A549 (cell line): ENCODE data around the gene ZFPM1. TPM values are rescaled to one million over a fixed set of nuclear protein-coding genes. Genes with fewer than 3 reads are reported as not detected.

Source experiments
- ATAC-seq, 2 experiments: fragments of 200-7000 bp in 1 of 2; fragments of >200 bp in 1 of 2; cut with Nextera tagmentation in 1 of 2; cut with Tn5 transposase in 1 of 2; 3 replicates each; pipeline versions ENCODE4 v1.8.0 to v1.9.1; 2018 to 2020; ENCODE audit warnings: mild to moderate bottlenecking in 1 of 2, moderate library complexity in 1 of 2
- CTCF ChIA-PET: fragments of 300-600 bp; sonication (Branson Sonifier 250); formaldehyde crosslinking; extraction: SDS; loops from one replicate; lab custom pipeline; 2021; ENCODE audit warnings: antibody characterized with exemption, inconsistent platforms; lab: Yijun Ruan, JAX
- POLR2A ChIA-PET: fragments of 350-600 bp; formaldehyde crosslinking; extraction: SDS; loops from one replicate; lab custom pipeline; 2021; ENCODE audit warnings: antibody characterized with exemption, inconsistent platforms; lab: Yijun Ruan, JAX
- DNase-seq, 2 experiments: peaks; one replicate each; pipeline versions ENCODE4 v3.0.0 to v3.0.0-alpha.2; 2011 to 2016; ENCODE audit warnings: low read depth in 1 of 2, low spot score in 1 of 2
- FAIRE-seq: peaks from 2 replicates; lab custom pipeline; 2011; peaks lifted over from hg19 to GRCh38; lab: Jason Lieb, UNC
- H3K27ac ChIP-seq, 2 experiments: fragments of >200 bp; sonication (Bioruptor Twin); formaldehyde crosslinking; 3 replicates each; pipeline ENCODE4 v1.5.1; 2016 to 2017
- H3K4me1 ChIP-seq: fragments of >200 bp; sonication (Bioruptor Twin); formaldehyde crosslinking; 3 replicates; pipeline ENCODE4 v1.6.1; 2016
- H3K4me2 ChIP-seq: fragments of >200 bp; sonication (Bioruptor Twin); formaldehyde crosslinking; 3 replicates; pipeline ENCODE4 v1.6.1; 2016
- H3K4me3 ChIP-seq: fragments of >200 bp; sonication (Bioruptor Twin); formaldehyde crosslinking; 3 replicates; pipeline ENCODE4 v1.5.1; 2016
- H3K9me3 ChIP-seq: fragments of >200 bp; sonication (Bioruptor Twin); formaldehyde crosslinking; 3 replicates; pipeline ENCODE4 v1.6.1; 2016
- BHLHE40 ChIP-seq: IDR thresholded peaks from 2 replicates; pipeline ENCODE4 v1.6.1; 2012; ENCODE audit warnings: low read depth, low read length, inconsistent platforms
- CEBPB ChIP-seq, 2 experiments: fragments of >200 bp in 1 of 2; sonication (Bioruptor Twin) in 1 of 2; formaldehyde crosslinking in 1 of 2; IDR thresholded peaks; 2 replicates each; pipeline ENCODE4 v1.6.1; 2012 to 2016
- CTCF ChIP-seq: fragments of >200 bp; sonication (Bioruptor Twin); formaldehyde crosslinking; IDR thresholded peaks from 3 replicates; pipeline ENCODE4 v1.5.1; 2016
- ESRRA ChIP-seq: fragments of 150-350 bp; IDR thresholded peaks from 2 replicates; pipeline ENCODE4 v1.6.1; 2014; ENCODE audit warnings: mild to moderate bottlenecking, low read length, borderline replicate concordance
- GATA3 ChIP-seq: IDR thresholded peaks from 2 replicates; pipeline ENCODE4 v1.6.1; 2012; ENCODE audit warnings: borderline replicate concordance
- HDAC2 ChIP-seq: fragments of 200-600 bp; sonication (generic); IDR thresholded peaks from 2 replicates; pipeline ENCODE4 v1.6.1; 2016
- HMGXB4 ChIP-seq: fragments of 250-450 bp; sonication (Bioruptor Pico); IDR thresholded peaks from 2 replicates; pipeline ENCODE4 v1.5.0; 2021; ENCODE audit warnings: mild to moderate bottlenecking, moderate library complexity, borderline replicate concordance
- JUN ChIP-seq, 2 experiments: fragments of >200 bp; sonication (Bioruptor Twin); formaldehyde crosslinking; IDR thresholded peaks; 2 replicates in 1 of 2; 3 replicates in 1 of 2; pipeline ENCODE4 v1.6.1; 2016 to 2017
- JUNB ChIP-seq: fragments of >200 bp; sonication (Bioruptor Twin); formaldehyde crosslinking; IDR thresholded peaks from 2 replicates; pipeline ENCODE4 v1.6.1; 2016
- KDM1A ChIP-seq: fragments of 200-600 bp; sonication (generic); IDR thresholded peaks from 2 replicates; pipeline ENCODE4 v1.6.1; 2016; ENCODE audit warnings: low read depth, mild to moderate bottlenecking
- KDM5A ChIP-seq: fragments of 200-600 bp; sonication (generic); IDR thresholded peaks from 2 replicates; pipeline ENCODE4 v1.6.1; 2016; ENCODE audit warnings: antibody characterized with exemption, mild to moderate bottlenecking
- MAZ ChIP-seq: fragments of 150-350 bp; IDR thresholded peaks from 2 replicates; pipeline ENCODE4 v1.6.1; 2014; ENCODE audit warnings: antibody characterized with exemption, low read depth, low read length, borderline replicate concordance
- NFE2L2 ChIP-seq: fragments of 150-350 bp; conservative IDR thresholded peaks from 2 replicates; pipeline ENCODE4 v1.6.1; 2014; ENCODE audit warnings: low read length
- PHF8 ChIP-seq: fragments of 200-600 bp; sonication (generic); IDR thresholded peaks from 2 replicates; pipeline ENCODE4 v1.6.1; 2016; ENCODE audit warnings: low read depth, mild to moderate bottlenecking, antibody characterized with exemption, moderate library complexity, borderline replicate concordance
- POLR2A ChIP-seq: IDR thresholded peaks from 2 replicates; pipeline ENCODE4 v1.6.1; 2012; ENCODE audit warnings: mild to moderate bottlenecking, low read length
- RARB ChIP-seq: fragments of 250-450 bp; sonication (Bioruptor Pico); IDR thresholded peaks from 2 replicates; pipeline ENCODE4 v1.8.0; 2021; ENCODE audit warnings: mild to moderate bottlenecking, moderate library complexity
- RCOR1 ChIP-seq: fragments of 150-350 bp; IDR thresholded peaks from 2 replicates; pipeline ENCODE4 v1.6.1; 2014; ENCODE audit warnings: antibody characterized with exemption, low read length, low read depth
- TFCP2L1 ChIP-seq: fragments of 250-450 bp; sonication (Bioruptor Pico); IDR thresholded peaks from 2 replicates; pipeline ENCODE4 v1.5.0; 2021; ENCODE audit warnings: mild to moderate bottlenecking
- ZNF302 ChIP-seq: fragments of 250-450 bp; sonication (Bioruptor Pico); IDR thresholded peaks from 2 replicates; pipeline ENCODE4 v1.9.0; 2021; ENCODE audit warnings: inconsistent platforms, mild to moderate bottlenecking, moderate library complexity
- WGBS: methylation state at CpG from one replicate; pipeline ENCODE4 v1.1.6; 2017; ENCODE audit errors: missing lambda C conversion rate; 5-methylcytosine and 5-hydroxymethylcytosine counted together
- polyA plus RNA-seq, 4 experiments: library from polyadenylated mRNA; depleted of rRNA in 3 of 4; stranded (reverse); fragments of >200 nt; fragmentation: RNase III in 1 of 4; extraction: RNeasy Plus Mini Kit Qiagen cat#74134 plus additional on column Dnase treatment in 1 of 4; gene quantifications; 2 replicates in 3 of 4; 3 replicates in 1 of 4; pipeline ENCODE4 v1.2.3, GENCODE V29; 2011 to 2017
- TF ChIP-seq, protein P1 (sequence below): fragments of >200 bp; sonication (Bioruptor Twin); formaldehyde crosslinking; IDR thresholded peaks from 3 replicates; pipeline ENCODE4 v1.6.1; 2016
- TF ChIP-seq, protein P2 (sequence below): fragments of 150-350 bp; IDR thresholded peaks from 2 replicates; pipeline ENCODE4 v1.6.1; 2014; ENCODE audit warnings: low read depth, mild to moderate bottlenecking, low read length
- TF ChIP-seq, protein P3 (sequence below): IDR thresholded peaks from 2 replicates; pipeline ENCODE4 v1.6.1; 2012

Gene ZFPM1
- polyA plus RNA-seq, 2 of the 4 experiments (the other 2 are of a cell fraction) = 0.36 to 2.5 TPM

DNA sequence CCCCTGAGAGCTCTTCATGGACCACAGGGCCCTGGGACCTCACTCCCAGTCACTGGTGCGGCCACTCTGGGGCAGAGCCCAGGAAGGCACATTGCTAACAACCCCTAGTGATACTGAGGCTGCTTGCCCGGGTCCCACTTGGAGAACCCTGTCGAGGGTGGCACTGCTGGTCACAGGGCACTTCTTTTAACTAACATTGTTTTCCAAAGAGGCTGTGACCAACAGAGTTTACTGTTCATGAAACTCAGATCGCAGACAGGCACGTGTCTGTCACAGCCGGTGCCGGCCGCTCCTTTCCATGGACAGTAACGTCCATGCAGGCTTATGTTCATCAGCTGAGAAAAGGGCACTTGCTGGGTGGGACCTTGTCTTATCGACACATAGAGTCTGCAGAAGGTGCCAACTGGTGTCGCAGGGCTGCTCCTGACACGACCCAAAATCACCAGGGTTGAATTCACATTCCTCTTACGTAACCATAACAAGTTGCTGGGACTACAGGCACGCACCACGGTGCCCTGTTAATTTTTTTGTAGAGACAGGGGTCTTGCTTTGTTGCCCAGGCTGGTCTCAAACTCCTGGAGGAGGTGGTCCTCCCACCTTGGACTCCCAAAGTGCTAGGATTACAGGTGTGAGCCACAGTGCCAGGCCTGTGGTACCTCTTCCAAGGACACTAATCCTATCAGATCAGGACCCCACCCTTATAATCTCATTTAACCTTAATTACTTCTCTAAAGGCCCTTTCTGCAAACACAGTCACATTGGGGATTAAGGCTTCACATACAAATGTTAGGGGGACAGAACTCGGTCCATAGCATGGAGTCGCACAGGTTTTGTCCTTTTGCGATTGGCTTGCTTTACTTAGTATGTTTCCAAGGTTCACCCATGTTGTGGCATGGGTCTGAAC lies 115.9 kb downstream of the ZFPM1 start (continued):
- TF ChIP-seq CTCF = no peak

DNA sequence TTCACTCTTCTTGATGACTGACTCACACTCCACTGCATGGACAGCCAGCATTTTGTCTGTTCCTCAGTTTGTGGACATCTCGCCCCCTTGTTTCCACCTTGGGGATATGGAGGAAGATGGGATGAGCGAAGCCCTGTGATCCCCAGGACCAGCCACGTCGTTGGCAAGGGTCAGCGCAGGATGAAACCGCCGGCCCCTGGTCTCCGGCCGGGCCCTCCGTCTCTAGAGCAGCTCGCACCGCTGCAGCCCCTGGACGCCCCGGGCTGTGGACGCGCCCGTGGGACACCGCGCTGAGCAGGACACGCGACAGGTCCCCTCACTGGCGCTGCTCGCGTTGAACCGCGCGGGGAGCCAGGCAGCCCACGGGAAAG lies 116.5 kb downstream of the ZFPM1 start:
- peak; percentile 37 to 62; a peak in 5 of 6 replicates for ATAC-seq
- ChIA-PET CTCF (interaction anchor here (0.9 to 2.1 kb wide), 3 partner anchors 9 to 133 kb away, joined by 3 to 10 read pairs (median 3); no protein-coding TSS in a partner anchor), POLR2A (interaction anchor here (0.6 to 1.9 kb wide), 10 partner anchors 9 to 619 kb away, joined by 3 to 8 read pairs (median 4); partner anchors contain the start of genes BANP and ZFPM1)
- TF ChIP-seq RARB (CRISPR knock-in tag) (no peak), HDAC2 (no peak), HMGXB4 (no peak), PHF8 (0 out of 2 replicates have a peak, but pooled peaks have one; percentile 8)
- FAIRE-seq = no peak
- 3% methylated on average over 26 of the region's 28 CpGs for WGBS
- Histone ChIP-seq H3K4me3 (peak overlapping the region; percentile 80), H3K4me1 (peaks cover 14% of the 10 kb centered on the region), H3K9me3 (no peaks in the 10 kb centered on the region), H3K27ac (peak overlapping the region; percentile 87 to 90), H3K4me2 (peak overlapping the region; percentile 86)
- DNase-seq = no peak

DNA sequence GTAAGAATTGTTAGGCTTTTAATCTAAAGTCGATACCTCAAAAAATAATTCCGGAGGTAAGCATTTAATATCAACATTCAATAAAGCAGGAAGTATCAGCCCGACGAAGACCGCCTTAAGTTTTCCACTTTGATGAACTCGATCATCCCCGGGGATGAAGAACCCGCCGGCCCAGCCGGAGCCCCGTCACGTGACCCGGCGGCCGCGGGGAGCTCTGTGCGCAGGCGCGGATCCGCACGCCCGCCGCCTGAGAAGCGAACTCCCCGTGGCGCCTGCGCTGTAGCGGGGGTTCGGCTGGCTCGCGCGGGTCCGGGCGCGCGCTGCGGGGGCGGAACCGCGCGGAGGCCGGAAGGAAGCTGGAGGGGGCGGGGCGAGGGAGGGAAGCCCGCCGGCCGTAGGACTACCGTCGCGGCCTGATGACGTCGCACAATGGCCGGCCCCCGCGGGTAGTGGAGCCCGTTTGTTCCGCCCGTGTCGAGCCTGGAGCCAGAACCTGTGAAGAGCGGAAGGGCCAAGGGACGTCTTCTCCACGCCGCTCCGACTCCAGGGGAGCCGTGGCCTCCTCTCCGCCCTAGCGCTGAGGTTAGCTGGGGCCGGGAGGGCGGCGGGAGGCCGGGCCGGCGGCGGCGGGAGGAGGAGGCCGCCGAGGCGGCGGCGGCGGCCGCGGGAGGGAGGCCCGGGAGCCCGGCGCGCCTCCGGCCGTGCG lies 117.1 kb downstream of the ZFPM1 start, which contains the start of gene ZC3H18:
ZC3H18 (plus strand) TSS at position 419 of the 706 bp plus-strand sequence. CDS start 6,721 bp downstream, outside the sequence.
- H3K4me1 ChIP-seq = peaks cover 14% of the 10 kb centered on the region
- ATAC-seq (peak; percentile 87 to 93), FAIRE-seq (no peak), DNase-seq (peak; percentile 95 to 96)
- H3K9me3 ChIP-seq = no peaks in the 10 kb centered on the region
- H3K4me2 ChIP-seq = peak within 1 kb of the TSS; percentile 86
- ChIA-PET POLR2A (interaction anchor here (0.5 to 1.9 kb wide), 12 partner anchors 9 to 699 kb away, joined by 3 to 8 read pairs (median 4); partner anchors contain the start of genes BANP and ZFPM1), CTCF (interaction anchor here (0.9 to 2.1 kb wide), 5 partner anchors 8 to 133 kb away, joined by 3 to 10 read pairs (median 5); no protein-coding TSS in a partner anchor)
- peak within 1 kb of the TSS; percentile 80 for H3K4me3 ChIP-seq
- 0% methylated on average over 22 of the region's 90 CpGs for WGBS
- H3K27ac ChIP-seq = peak within 1 kb of the TSS; percentile 87 to 91
- TF ChIP-seq GATA3 (0 out of 2 replicates have a peak, but pooled peaks have one; percentile 16), KDM1A (no peak), BHLHE40 (peak; percentile 44), CEBPB (IDR thresholded peaks at IDR 0.05) (no peak), NFE2L2 (no peak), RCOR1 (no peak), TFCP2L1 (CRISPR knock-in tag) (no peak), ESRRA (no peak), JUNB (no peak), MAZ (peak; percentile 85), POLR2A (peak; percentile 50), KDM5A (peak; percentile 89), ZNF302 (CRISPR knock-in tag) (no peak), JUN (IDR thresholded peaks at IDR 0.05) (peak; percentile 42 to 86; a peak in 2 of 5 replicates), CTCF (no peak), PHF8 (peak; percentile 34; the same call in 1 of the 2 replicates), HDAC2 (no peak)
- TF ChIP-seq, protein P1, sequence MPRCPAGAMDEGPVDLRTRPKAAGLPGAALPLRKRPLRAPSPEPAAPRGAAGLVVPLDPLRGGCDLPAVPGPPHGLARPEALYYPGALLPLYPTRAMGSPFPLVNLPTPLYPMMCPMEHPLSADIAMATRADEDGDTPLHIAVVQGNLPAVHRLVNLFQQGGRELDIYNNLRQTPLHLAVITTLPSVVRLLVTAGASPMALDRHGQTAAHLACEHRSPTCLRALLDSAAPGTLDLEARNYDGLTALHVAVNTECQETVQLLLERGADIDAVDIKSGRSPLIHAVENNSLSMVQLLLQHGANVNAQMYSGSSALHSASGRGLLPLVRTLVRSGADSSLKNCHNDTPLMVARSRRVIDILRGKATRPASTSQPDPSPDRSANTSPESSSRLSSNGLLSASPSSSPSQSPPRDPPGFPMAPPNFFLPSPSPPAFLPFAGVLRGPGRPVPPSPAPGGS = peak; percentile 34; the same call in 1 of the 3 replicates
- TF ChIP-seq, protein P2, sequence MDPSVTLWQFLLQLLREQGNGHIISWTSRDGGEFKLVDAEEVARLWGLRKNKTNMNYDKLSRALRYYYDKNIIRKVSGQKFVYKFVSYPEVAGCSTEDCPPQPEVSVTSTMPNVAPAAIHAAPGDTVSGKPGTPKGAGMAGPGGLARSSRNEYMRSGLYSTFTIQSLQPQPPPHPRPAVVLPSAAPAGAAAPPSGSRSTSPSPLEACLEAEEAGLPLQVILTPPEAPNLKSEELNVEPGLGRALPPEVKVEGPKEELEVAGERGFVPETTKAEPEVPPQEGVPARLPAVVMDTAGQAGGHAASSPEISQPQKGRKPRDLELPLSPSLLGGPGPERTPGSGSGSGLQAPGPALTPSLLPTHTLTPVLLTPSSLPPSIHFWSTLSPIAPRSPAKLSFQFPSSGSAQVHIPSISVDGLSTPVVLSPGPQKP = no peak
- TF ChIP-seq, protein P3, sequence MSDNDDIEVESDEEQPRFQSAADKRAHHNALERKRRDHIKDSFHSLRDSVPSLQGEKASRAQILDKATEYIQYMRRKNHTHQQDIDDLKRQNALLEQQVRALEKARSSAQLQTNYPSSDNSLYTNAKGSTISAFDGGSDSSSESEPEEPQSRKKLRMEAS = peak; percentile 53
